Stimulated activated CD4-positive, alpha-beta T cell treated with anti-CD3 and anti-CD28 coated beads, Interleukin-1b, Interleukin-23, amount 100 ng/mL, for 24 hours (primary cell): ENCODE data around the gene ZNF619.

Source experiments
- DNase-seq, 4 experiments: peaks; one replicate each; pipeline ENCODE4 v3.0.0-alpha.2; 2020; ENCODE audit warnings: low read depth in 4 of 4, low spot score in 1 of 4

The ZNF619 gene

DNA sequence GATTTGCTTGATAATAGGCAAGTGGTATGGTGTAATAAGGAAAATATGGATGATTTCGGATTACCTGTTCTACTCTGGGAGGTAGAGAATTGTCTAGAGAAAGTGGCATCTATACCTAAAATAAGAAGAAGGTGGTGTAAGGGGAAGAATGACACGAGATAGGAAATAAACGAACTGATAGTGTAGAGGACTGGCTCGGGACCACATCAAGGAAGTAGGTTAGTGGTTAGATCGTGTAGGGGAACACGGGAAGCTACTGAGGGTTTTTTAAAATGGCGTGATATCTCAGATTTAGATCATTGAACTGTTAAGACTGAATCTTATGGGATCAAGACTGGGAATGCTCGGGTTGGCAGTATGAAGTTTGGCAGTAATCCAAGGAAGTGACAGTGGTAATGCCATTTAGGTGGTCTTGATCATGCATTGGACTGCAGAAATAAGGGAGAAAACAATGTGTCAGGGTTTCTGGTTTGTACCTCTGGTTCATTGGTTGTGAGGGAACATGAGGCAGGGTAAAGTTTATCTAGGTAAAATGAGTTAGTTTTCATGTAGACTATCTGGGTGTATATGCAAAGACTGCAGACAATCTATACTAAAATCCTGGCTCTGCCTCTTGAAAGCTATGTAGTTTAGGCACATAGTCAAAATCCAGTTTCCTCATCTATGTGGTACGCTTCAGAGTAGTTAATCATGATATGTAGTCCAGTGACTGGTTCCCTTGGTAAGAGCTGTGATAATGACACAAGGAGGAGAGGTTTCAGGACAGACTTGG, 12.4 kb upstream of the ZNF619 start:
- no peak for DNase-seq

DNA sequence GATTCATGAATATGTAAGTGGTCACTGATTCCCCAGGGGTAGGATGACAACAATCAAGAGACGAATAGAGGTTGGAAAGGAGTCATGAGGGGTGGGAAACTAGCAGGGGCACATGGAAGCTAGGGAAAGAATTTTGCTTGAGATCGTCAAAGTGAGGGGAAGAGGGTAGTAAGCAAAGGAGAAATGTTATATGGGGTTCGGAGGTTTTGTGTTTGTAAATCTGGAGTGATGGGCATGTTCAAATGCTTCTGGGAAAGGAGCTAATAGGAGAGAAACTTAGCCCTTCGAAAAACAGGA, 11.9 kb upstream of the ZNF619 start:
- no peak for DNase-seq

DNA sequence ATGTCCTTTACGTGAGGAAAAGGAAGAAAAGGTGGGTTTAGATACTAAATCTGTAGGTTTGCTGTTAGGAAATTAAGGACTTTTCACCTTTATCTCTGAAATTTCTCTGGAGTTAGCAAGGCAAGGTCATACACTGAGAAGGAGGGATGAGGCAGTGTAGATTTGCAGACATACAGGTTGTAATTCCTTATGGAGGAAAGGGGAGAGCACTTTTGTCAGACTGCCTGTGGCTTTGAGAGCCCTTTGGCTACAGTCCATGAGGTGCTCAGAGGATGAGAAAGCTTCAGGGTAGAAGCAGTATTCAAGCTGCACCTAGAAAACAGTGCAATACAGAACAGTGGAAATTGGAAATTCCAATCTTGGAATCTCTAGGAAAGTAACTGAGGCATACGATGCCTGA, 11.5 kb upstream of the ZNF619 start:
- no peak for DNase-seq

DNA sequence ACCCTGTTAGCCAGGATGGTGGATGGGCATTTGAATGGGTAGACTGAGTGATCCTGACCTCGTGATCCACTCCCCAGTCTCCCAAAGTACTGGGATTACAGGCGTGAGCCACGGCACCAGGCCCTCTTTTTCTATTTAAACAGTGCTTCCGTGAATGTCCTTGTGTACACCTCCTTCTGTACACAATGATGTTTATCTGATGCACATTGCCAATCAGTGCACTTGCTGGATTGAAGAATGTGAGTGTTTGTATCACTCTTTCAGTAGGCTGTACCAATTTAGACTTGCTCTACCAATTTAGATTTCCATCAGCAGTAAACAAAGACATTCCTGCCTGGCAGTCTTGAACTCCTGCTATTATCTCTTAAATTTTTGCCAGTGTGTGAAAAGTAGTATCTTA, 8.9 kb upstream of the ZNF619 start:
- DNase-seq: no peak

DNA sequence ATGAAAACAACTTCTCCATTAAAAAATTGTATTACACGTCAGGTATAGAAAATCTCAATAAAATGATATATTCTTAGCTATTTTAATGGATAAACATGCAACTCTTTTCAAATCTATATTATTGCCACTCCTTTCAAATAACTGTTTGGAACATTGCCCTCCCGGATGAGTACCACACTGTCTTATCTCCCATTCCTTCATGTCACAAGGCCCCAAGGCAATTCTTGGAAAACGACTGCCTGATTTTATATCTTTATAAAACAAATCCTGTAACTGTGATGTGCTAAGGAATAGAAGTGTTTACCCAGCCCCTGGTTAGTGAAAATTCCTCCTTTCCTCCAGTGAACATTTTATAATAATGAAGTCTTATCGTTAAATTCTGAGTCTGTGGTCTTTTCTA, 6.2 kb upstream of the ZNF619 start:
- no peak for DNase-seq

DNA sequence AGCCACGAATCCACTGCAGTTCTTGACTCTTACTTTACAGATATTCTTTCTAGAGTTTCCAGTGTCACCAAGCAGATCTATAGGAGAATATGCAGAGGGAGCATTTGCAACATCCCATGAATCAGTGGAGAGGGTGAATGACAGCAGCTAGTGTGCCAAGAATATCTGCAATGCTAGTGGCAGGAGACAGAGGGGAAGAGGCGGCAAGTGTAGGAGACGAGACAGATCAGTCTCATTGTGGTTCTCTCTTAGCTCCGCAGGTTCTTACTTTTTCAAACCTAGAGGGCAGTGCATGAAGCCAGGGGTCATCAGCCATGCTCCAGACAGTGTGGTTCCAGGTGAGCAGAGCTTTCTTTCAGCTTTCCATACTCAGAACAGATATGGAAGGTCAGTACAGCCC, 744 bp downstream of the ZNF619 start:
- no peak for DNase-seq

DNA sequence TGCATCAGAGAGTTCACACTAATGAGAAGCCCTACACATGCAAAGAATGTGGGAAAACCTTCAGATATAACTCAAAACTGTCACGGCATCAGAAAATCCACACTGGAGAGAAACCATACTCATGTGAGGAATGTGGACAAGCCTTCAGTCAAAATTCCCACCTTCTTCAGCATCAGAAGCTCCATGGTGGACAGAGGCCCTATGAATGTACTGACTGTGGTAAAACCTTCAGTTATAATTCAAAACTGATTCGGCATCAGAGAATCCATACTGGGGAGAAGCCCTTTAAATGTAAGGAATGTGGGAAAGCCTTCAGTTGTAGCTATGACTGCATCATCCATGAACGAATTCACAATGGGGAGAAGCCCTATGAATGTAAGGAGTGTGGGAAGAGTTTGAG, 10.2 kb downstream of the ZNF619 start:
- no peak for DNase-seq

DNA sequence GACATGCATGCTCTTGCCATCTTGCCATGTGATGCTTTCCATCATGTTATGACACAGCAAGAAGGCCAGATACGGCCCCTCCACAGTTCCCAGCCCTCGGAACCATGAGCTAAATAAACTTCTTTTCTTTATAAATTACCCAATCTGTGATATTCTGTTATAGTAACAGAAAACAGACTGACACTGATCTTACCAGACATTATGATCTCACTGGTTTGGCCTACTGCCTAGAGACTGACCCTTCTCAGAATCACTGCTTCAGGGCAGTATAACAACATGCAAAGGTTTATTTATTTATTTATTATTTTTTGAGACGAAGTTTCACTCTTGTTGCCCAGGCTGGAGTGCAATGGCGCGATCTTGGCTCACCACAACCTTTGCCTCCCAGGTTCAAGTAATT, 14.0 kb downstream of the ZNF619 start:
- DNase-seq: no peak

DNA sequence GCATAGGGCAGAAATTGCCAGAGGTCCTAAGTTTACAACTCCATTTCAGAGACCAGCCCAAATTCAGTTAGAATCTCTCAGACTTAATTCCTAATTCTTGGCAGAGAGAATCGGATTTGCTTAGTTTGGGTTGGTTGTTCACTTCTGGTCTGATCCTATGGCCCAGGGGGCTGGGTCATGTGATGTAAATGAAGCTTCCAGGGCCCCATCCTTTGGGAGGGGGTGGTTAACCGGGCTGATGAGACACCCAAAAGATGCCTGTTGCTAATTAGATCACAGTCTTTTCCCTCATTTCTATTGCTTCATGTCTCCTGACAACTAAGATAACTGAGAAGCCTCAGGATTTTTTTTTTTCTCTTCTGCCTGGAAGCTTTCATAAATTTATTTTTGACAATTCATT, 17.8 kb downstream of the ZNF619 start:
- no peak for DNase-seq

DNA sequence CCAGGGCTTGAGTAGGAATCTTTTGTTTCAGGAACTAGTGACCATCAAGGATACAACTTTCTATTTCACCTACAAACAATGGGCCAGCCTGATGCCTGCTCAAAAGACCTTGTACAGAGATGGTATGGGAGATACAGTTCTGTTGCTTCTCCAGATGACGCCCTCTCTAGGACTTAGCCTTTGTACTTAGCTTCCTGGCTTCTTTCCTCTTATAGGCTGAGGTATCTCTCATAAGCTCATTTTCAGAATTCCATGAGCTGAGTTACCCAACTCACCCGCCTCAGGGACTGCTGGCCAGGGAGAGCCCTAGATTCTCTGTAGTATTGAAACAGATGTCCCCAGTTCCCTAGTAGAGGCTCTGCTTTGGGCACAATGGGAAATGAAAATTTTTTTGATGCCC, 20.4 kb downstream of the ZNF619 start:
- no peak for DNase-seq

DNA sequence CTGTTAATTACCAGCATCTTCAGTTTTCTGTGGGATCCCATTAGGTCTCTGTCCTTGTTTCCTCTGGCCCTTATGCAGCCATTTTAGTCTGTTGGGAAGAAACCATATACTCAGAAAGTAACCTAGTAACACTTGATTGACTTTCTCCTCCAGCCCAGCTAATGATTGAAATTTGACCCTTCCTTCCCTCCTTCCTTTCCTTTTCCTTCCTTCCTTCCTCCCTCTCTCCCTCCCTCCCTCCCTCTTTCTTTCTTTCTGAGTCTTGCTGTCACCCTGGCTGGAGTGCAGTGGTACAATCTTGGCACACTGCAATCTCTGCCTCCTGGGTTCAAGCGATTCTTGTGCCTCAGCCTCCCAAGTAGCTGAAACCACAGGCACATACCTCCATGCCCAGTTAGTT, 23.0 kb downstream of the ZNF619 start:
- no peak for DNase-seq

DNA sequence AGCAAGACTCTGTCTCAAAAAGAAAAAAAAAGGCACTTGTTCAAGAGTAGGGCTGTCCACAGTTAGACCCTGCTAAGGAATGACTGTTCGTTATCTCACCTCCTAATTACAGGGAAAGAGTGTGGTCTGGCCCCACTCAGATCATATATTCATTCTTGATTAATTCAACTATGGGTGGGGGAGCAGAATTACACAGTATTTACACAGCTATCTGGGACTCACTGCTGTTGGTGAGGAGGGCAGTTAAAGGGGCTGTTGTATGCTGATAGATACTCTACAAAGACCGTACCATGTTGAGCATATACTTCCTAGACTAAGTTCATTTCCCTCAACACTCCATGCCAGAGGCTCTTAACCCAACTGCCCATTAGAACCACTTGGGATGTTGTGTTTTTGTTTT, 25.1 kb downstream of the ZNF619 start:
- no peak for DNase-seq

DNA sequence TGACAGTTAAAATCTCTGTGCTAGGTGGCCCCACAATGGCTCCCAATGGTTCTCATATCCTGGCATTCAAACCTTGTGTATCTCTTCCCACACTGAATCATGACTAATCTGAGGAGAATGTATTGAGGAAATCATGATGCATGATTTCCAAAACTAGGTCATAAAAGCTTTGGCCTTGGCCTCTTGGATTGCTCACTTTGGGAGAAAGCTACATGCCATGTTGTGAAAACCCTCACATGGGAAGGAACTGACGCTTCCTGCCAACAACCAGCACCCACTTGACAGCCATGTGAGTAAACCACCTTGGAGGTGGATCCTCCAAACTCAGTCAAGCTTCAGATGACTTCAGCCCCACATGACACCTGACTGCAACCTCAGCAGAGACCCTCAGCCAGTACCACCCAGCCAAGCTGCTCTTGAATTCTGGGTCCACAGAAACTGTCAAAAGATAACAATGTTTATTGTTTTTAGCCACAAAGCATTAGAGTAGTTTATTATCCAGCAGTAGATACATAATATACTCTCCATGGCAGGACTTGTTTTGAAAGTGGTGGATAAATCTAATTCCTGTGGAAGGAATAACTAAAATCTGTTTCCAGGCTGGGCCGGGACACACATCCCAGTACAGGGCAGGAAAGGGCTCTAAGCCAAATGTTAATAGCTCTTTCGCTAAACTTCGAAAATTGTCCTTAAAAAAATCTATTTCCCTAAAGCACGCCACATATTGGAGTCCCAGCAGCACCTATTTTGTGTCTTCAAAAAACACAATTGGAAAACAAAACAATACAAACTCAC, 27.9 kb downstream of the ZNF619 start:
- DNase-seq: no peak

DNA sequence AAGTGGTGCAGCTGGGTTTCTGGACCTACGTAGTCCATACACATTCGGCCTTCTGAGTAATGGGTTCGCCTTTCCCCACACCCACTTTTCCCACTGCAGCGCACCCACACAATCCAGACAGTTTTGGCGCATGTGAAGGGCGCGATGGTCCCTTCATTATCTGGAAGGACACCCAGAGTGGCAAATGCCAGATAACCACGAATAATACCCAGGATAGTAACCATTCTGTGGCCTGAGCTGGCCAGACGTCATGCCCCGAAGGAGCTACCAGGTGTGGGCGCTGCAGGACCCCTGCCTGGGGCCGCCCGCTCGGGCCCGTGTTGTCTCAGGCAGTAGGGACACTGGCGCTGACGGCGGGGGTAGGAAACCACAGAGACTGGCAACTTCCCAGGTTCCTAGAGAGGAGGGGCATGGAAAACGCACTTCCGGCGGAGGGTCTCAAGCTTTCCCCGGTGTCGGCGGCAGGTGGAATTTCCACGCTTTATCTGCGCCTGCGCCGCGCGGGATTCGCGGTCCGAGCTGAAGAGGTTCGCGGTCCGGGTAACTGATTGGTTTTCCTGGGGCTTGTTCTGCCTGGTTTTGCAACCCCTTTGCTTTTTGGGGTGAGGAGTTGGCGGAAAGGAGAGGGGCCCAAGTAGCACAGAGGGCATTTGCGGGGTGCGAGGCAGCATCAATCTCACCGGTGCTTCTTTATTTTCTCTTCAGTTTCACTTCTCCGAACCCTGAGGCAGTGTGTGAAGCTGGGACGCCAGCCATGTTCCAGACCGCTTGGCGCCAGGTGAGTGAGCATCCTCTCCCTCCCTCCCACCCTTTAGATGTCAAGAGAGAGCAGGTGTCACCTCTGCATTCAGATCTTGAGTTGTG, 28.9 kb downstream of the ZNF619 start, which contains the start of gene ZNF620:
Gene ZNF620 (plus strand): TSS at position 441 of the 864 bp plus-strand sequence. CDS start 314 bp downstream, at position 755.
- DNase-seq: peak in 3 of 4 experiments; percentile 12 to 38 (median 36)

DNA sequence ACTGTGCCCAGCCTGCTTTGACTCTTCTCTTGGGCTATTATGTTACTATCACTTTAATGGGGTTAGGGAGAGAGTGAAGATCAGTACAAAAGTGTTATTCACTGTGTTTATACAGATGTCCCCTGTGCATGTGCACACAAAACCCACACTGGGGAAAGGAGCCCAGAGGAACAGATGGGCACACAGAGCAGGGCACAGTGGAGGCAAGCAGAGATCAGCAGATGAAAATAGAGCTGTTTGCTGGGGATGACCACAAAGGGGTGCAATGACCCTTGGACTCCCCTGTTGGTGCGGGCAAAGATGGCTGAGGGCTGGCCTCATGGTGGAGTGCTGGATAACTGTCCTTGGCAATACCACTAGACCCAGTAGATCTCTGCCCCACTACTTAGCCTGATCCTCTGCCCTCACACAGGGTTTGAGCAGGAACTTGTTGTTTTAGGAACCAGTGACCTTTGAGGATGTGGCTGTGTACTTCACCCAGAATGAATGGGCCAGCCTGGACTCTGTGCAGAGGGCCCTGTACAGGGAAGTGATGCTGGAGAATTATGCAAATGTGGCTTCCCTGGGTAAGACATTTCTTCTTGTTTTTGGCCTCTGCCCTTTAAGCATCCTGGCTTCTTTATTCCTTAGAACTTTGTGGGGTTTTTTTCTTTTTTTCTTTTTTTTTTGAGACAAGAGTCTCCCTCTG, 34.3 kb downstream of the ZNF619 start:
- DNase-seq: no peak

DNA sequence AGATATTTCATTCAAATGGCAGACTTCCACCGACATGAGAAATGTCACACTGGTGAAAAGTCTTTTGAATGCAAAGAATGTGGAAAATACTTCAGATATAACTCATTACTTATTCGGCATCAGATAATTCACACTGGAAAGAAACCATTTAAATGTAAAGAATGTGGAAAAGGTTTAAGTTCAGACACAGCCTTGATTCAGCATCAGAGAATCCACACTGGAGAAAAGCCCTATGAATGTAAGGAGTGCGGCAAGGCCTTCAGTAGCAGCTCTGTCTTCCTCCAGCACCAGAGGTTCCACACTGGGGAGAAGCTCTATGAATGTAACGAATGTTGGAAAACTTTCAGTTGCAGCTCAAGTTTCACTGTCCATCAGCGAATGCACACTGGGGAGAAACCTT, 39.3 kb downstream of the ZNF619 start:
- DNase-seq: no peak

DNA sequence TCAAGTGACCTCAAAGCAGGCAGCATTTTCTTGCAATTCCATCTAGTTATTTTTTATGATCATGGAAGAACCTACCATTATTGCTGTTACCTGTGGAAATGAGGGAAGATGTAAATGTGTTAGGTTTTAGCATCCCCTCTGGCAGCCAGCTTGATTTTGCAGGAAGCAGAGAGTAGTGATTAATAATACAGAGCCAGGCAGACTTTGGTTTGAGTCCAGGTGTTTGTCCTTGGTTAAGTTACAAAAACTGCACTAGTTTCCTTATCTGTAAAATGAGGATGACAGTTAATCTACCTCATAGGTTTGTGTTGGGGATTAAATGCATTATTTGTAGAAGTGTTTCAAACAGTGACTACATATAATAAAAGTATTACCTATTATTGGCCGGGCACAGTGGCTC, 41.1 kb downstream of the ZNF619 start:
- no peak for DNase-seq

DNA sequence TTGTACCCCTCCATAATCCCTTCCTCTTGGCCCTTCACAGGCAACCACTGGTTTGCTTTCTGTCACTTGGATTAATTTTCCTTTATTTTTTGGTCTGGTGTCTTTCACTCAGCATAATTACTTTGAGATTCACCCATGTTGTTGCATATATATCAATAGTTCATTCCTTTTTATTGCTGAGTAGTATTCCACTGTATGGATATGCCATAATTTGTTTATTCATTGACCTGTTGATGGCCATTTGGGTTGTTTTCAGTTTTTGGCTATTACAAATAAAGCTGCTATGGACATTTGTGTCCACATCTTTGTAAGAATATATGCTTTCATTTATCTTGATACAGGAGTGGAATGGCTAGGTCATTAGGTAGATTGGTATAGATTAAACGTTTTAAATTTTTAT, 41.9 kb downstream of the ZNF619 start:
- DNase-seq: no peak

DNA sequence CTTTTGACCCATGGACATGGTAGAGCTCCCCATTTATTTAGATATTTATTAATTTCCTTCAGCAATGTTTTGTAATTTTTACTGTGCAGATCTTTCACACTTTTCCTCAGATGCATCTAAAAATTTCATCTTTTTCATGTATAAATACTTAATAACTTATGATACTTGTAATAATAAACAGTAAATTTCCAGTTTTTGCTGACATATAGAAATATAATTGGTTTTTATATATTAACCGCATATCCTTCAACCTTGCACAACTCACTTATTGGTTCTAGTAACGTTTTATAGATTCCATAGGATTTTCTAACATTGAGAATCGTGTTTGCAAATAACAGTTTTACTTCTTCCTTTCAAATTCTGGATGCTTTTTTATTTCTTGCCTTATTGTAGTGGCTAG, 44.3 kb downstream of the ZNF619 start:
- DNase-seq: no peak

DNA sequence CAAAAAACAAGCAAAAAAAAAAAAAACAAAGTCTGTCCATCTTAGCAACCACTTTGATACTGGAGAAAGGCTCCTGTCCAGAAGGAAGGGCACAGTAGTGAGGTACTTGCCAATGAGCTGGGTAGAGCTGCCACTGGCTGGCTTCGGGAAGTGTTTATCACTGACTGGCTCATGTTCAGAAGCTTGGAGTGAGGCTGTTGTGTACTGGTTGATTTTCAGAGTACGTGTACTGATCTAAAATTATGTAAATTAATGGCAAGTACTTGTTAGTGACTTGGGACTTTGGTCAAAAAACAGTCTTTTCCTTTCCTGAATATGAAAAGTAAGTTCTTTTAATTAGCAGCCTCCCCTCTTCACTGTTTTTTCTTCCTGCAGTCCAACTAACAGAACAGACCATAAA, 46.9 kb downstream of the ZNF619 start:
- DNase-seq: no peak

DNA sequence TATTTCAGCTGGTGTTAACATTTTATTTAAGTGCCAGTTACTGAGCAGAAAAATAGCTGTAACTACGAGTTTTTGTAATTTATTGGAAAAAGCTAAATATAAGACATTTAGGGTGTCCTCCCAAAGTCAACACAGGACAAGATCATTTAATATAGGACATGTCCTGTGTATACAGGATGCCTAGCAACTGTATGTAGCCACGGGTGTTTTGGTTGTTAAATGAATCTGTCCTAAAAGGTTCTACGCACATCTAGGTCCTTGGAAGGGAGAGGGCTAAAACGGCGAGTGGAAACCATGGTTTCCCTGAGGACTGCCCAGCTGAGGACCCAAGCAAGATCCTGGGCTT, 47.3 kb downstream of the ZNF619 start:
- no peak for DNase-seq
